Activated T-helper 17 cell treated with anti-CD3 and anti-CD28 coated beads, Interleukin-2, amount 50 U/mL, for 72 hours (primary cell): ENCODE measurements around the gene RASA2. TPM values are rescaled to one million over a fixed set of nuclear protein-coding genes. Genes with fewer than 3 reads are reported as not detected.

Source experiments
- ATAC-seq: fragments of 150-1000 bp; cut with Tn5 transposase; replicated peaks from 2 replicates; pipeline ENCODE4 v1.10.0; 2021; ENCODE audit warnings: mild to moderate bottlenecking, moderate library complexity
- H3K27ac Mint-ChIP-seq: one replicate; pipeline ENCODE4 v1.8.0; 2022; ENCODE audit warnings: mixed read lengths
- H3K27me3 Mint-ChIP-seq: one replicate; pipeline ENCODE4 v1.8.0; 2022; ENCODE audit warnings: mixed read lengths
- H3K36me3 Mint-ChIP-seq: one replicate; pipeline ENCODE4 v1.8.0; 2022; ENCODE audit warnings: low read depth, mild to moderate bottlenecking, mixed read lengths
- H3K4me1 Mint-ChIP-seq: one replicate; pipeline ENCODE4 v1.8.0; 2022; ENCODE audit warnings: mixed read lengths
- H3K4me3 Mint-ChIP-seq: one replicate; pipeline ENCODE4 v1.8.0; 2022; ENCODE audit warnings: mild to moderate bottlenecking, mixed read lengths
- H3K9me3 Mint-ChIP-seq: one replicate; pipeline ENCODE4 v1.8.0; 2022; ENCODE audit warnings: mixed read lengths
- total RNA-seq, 2 donors: library from RNA; stranded (reverse); gene quantifications; one replicate each; pipeline ENCODE4 v1.2.3, GENCODE V29; 2022

RASA2 gene
- total RNA-seq, 2 donors from 2014 or later: 36.6 to 41.1 TPM

- H3K36me3 Mint-ChIP-seq: no peaks in the 10 kb centered on the region
- no peak overlapping the region for H3K4me3 Mint-ChIP-seq
- ATAC-seq: no peak
Measured at GRCh38 chr3:141653847-141654246, 167.0 kb downstream of the RASA2 start.

GRCh38 chr3:141655801-141656200 lies 169.0 kb downstream of the RASA2 start:
- Mint-ChIP-seq H3K27me3 (peaks cover 36% of the 10 kb centered on the region), H3K9me3 (no peaks in the 10 kb centered on the region), H3K4me3 (no peak overlapping the region), H3K4me1 (no peaks in the 10 kb centered on the region), H3K27ac (no peak overlapping the region), H3K36me3 (no peaks in the 10 kb centered on the region)
- no peak for ATAC-seq

More at GRCh38 chr3:141653847-141654246, 167.0 kb downstream of the RASA2 start:
- Mint-ChIP-seq H3K4me1 (no peaks in the 10 kb centered on the region), H3K9me3 (no peaks in the 10 kb centered on the region), H3K27ac (no peak overlapping the region), H3K27me3 (peaks cover 24% of the 10 kb centered on the region)

GRCh38 chr3:141656771-141657170 lies 169.9 kb downstream of the RASA2 start:
- Mint-ChIP-seq H3K27ac (no peak overlapping the region), H3K4me1 (no peaks in the 10 kb centered on the region), H3K27me3 (peaks cover 43% of the 10 kb centered on the region), H3K36me3 (no peaks in the 10 kb centered on the region), H3K9me3 (no peaks in the 10 kb centered on the region), H3K4me3 (no peak overlapping the region)
- no peak for ATAC-seq

GRCh38 chr3:141657516-141657915 lies 170.7 kb downstream of the RASA2 start:
- ATAC-seq: no peak

GRCh38 chr3:141659821-141660613 lies 173.2 kb downstream of the RASA2 start:
- peak overlapping the region; percentile 25 for H3K27ac Mint-ChIP-seq
- H3K36me3 Mint-ChIP-seq: no peaks in the 10 kb centered on the region
- H3K27me3 Mint-ChIP-seq: peaks cover 48% of the 10 kb centered on the region
- H3K4me1 Mint-ChIP-seq: no peaks in the 10 kb centered on the region
- H3K9me3 Mint-ChIP-seq: no peaks in the 10 kb centered on the region
- peak; percentile 43 for ATAC-seq
- peak overlapping the region; percentile 61 for H3K4me3 Mint-ChIP-seq

More at GRCh38 chr3:141657516-141657915, 170.7 kb downstream of the RASA2 start:
- Mint-ChIP-seq H3K4me1 (no peaks in the 10 kb centered on the region), H3K27ac (no peak overlapping the region), H3K4me3 (no peak overlapping the region), H3K36me3 (no peaks in the 10 kb centered on the region), H3K9me3 (no peaks in the 10 kb centered on the region), H3K27me3 (peaks cover 49% of the 10 kb centered on the region)

GRCh38 chr3:141660614-141660947 lies 173.8 kb downstream of the RASA2 start:
- peak overlapping the region; percentile 61 for H3K4me3 Mint-ChIP-seq
- peaks cover 48% of the 10 kb centered on the region for H3K27me3 Mint-ChIP-seq
- no peaks in the 10 kb centered on the region for H3K4me1 Mint-ChIP-seq
- H3K9me3 Mint-ChIP-seq: no peaks in the 10 kb centered on the region
- no peak overlapping the region for H3K27ac Mint-ChIP-seq
- ATAC-seq: no peak
- no peaks in the 10 kb centered on the region for H3K36me3 Mint-ChIP-seq

- no peaks in the 10 kb centered on the region for H3K4me1 Mint-ChIP-seq
- H3K27me3 Mint-ChIP-seq: peaks cover 48% of the 10 kb centered on the region
- no peak for ATAC-seq
- H3K27ac Mint-ChIP-seq: no peak overlapping the region
- H3K36me3 Mint-ChIP-seq: no peaks in the 10 kb centered on the region
- H3K4me3 Mint-ChIP-seq: no peak overlapping the region
- H3K9me3 Mint-ChIP-seq: no peaks in the 10 kb centered on the region
Measured at GRCh38 chr3:141661229-141662196, 174.7 kb downstream of the RASA2 start.

GRCh38 chr3:141663993-141664392 lies 177.2 kb downstream of the RASA2 start:
- Mint-ChIP-seq H3K27me3 (peaks cover 28% of the 10 kb centered on the region), H3K4me1 (no peaks in the 10 kb centered on the region), H3K36me3 (no peaks in the 10 kb centered on the region), H3K9me3 (no peaks in the 10 kb centered on the region), H3K27ac (no peak overlapping the region), H3K4me3 (no peak overlapping the region)
- no peak for ATAC-seq

Other genes starting within 250 kb of the RASA2 start
- gene ZBTB38, start 118.5 kb upstream of the RASA2 start, total RNA-seq: 10 to 100 TPM; 33.3 to 45.6 TPM